ENCODE results near the gene MED25. TPM values are rescaled to one million over a fixed set of nuclear protein-coding genes. Genes with fewer than 3 reads are reported as not detected.

Gene MED25
- total and polyA plus RNA-seq, 2 donors, result 7.6 to 48.0 TPM

DNA sequence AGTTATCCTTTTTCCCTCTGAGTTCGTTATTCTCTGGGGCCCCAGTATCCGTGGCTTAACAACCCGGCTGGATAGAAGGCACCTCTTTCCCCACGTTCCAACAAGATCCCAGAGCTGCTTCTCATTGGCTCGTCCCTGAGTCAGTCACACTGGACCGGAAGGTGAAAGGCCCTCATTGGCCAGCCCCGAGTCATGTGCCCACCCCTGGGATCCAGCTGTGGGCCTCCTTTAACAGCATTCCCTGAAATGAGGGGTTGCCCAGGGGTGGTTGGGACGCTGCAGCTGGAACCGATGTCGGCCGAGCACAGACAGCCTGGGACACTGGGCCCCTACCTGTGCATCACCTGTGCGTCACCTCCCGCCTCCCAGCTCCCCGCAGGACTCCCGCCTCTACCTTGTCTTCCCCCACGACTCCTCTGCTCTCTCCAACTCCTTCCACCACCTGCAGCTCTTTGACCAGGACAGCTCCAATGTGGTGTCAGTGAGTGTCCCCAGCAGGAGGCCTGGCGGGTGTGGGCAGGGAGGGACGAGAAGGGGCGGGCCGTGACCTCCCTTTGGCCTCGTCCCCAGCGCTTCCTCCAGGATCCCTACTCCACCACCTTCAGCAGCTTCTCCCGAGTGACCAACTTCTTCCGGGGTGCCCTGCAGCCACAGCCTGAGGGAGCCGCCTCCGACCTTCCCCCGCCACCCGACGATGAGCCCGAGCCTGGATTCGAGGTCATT, 63.7 kb downstream of the MED25 start:
- Histone ChIP-seq H3K27me3 (ENCODE audit: control insufficient read depth in 2 of 2, insufficient read depth in 1 of 2, low read length in 1 of 2) (no peaks in the 10 kb centered on the region), H3K9me3 (ENCODE audit: control insufficient read depth in 2 of 2, insufficient read depth in 1 of 2, low read length in 1 of 2) (peaks cover 3 to 14% of the 10 kb centered on the region in 2 donors), H3K27ac (ENCODE audit: low read depth in 1 of 2, low read length in 1 of 2) (no peak overlapping the region), H3K4me1 (ENCODE audit: control insufficient read depth in 2 of 2, insufficient read depth in 2 of 2, low read length in 2 of 2) (peaks cover 2 to 16% of the 10 kb centered on the region in 2 donors), H3K36me3 (ENCODE audit: control insufficient read depth in 2 of 2, insufficient read depth in 2 of 2, low read length in 1 of 2) (peaks cover 55 to 60% of the 10 kb centered on the region in 2 donors), H3K4me3 (ENCODE audit: low read length in 2 of 2) (no peak overlapping the region)
- WGBS, result 98% methylated on average over 31 of the region's 31 CpGs
- DNase-seq (ENCODE audit: low read depth in 6 of 9, low spot score in 9 of 9), result no peak

DNA sequence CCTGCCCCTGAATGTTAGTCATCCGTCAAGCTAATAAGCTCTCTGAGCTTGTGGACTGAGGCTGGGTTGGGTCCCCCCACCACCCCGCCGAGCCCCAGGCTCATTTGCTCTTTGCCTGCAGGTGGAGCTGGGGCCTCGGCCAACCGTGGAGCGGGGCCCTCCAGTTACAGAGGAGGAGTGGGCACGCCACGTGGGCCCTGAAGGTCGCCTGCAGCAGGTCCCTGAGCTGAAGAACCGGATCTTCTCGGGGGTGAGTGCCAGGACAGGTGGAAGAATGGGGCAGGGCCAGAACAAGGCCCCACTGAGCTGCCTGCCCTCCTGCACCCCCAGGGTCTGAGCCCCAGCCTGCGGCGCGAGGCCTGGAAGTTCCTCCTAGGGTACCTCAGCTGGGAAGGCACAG, 64.6 kb downstream of the MED25 start:
- DNase-seq (ENCODE audit: low read depth in 6 of 9, low spot score in 9 of 9), result no peak
- peaks cover 58 to 60% of the 10 kb centered on the region in 2 donors for H3K36me3 ChIP-seq (ENCODE audit: control insufficient read depth in 2 of 2, insufficient read depth in 2 of 2, low read length in 1 of 2)
- H3K27ac ChIP-seq (ENCODE audit: low read depth in 1 of 2, low read length in 1 of 2), result no peak overlapping the region
- 98% methylated on average over 14 of the region's 14 CpGs for WGBS
- H3K9me3 ChIP-seq (ENCODE audit: control insufficient read depth in 2 of 2, insufficient read depth in 1 of 2, low read length in 1 of 2), result peaks cover 3 to 14% of the 10 kb centered on the region in 2 donors
- H3K4me3 ChIP-seq (ENCODE audit: low read length in 2 of 2), result no peak overlapping the region
- H3K27me3 ChIP-seq (ENCODE audit: control insufficient read depth in 2 of 2, insufficient read depth in 1 of 2, low read length in 1 of 2), result peaks cover 0 to 3% of the 10 kb centered on the region in 2 donors
- H3K4me1 ChIP-seq (ENCODE audit: control insufficient read depth in 2 of 2, insufficient read depth in 2 of 2, low read length in 2 of 2), result peaks cover 2 to 14% of the 10 kb centered on the region in 2 donors

DNA sequence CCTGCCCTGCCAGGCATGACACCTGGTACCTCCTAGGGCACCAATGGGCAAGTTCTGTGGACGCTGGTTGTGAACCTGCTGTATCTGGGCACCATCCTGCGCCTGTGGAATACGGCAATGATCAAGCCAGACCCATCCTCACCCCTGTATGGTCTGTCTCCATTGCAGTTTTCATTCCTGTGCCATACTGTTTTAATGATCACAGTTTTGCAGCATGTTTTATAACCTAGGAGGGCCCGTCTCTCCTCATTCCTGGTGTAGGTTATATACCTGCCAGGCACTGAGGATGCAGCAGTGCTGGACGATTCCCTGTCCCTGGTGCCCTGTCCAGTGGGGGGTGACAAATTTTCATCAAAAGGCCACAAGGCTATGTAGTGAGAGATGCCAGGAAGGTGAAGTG, 65.0 kb downstream of the MED25 start:
- Histone ChIP-seq H3K9me3 (ENCODE audit: control insufficient read depth in 2 of 2, insufficient read depth in 1 of 2, low read length in 1 of 2) (peaks cover 3 to 10% of the 10 kb centered on the region in 2 donors), H3K27me3 (ENCODE audit: control insufficient read depth in 2 of 2, insufficient read depth in 1 of 2, low read length in 1 of 2) (peaks cover 0 to 6% of the 10 kb centered on the region in 2 donors), H3K27ac (ENCODE audit: low read depth in 1 of 2, low read length in 1 of 2) (no peak overlapping the region), H3K36me3 (ENCODE audit: control insufficient read depth in 2 of 2, insufficient read depth in 2 of 2, low read length in 1 of 2) (peaks cover 58 to 60% of the 10 kb centered on the region in 2 donors), H3K4me3 (ENCODE audit: low read length in 2 of 2) (no peak overlapping the region), H3K4me1 (ENCODE audit: control insufficient read depth in 2 of 2, insufficient read depth in 2 of 2, low read length in 2 of 2) (peaks cover under 1 to 11% of the 10 kb centered on the region in 2 donors)
- DNase-seq (ENCODE audit: low read depth in 6 of 9, low spot score in 9 of 9), result no peak
- 98% methylated on average over 5 of the region's 5 CpGs for WGBS

DNA sequence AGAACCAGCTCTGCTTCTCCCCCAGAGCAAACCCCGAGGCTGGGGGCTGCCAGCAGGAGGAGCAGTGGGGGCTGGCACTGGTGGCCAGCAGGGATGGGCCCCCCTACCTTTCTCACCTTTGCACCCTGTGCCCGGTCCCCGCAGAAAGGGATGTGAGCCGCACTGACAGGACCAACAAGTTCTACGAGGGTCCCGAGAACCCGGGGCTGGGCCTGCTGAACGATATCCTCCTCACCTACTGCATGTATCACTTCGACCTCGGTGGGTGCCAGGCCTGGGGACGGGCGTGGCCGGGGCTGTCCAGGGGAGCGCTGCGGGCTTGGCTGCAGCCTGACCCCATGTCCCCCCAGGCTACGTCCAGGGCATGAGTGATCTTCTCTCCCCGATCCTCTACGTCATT, 66.0 kb downstream of the MED25 start:
- H3K9me3 ChIP-seq (ENCODE audit: control insufficient read depth in 2 of 2, insufficient read depth in 1 of 2, low read length in 1 of 2), result peaks cover 3 to 8% of the 10 kb centered on the region in 2 donors
- no peak overlapping the region for H3K4me3 ChIP-seq (ENCODE audit: low read length in 2 of 2)
- H3K27me3 ChIP-seq (ENCODE audit: control insufficient read depth in 2 of 2, insufficient read depth in 1 of 2, low read length in 1 of 2), result peaks cover 0 to 7% of the 10 kb centered on the region in 2 donors
- DNase-seq (ENCODE audit: low read depth in 6 of 9, low spot score in 9 of 9), result no peak
- H3K36me3 ChIP-seq (ENCODE audit: control insufficient read depth in 2 of 2, insufficient read depth in 2 of 2, low read length in 1 of 2), result peaks cover 58% of the 10 kb centered on the region in 2 donors
- peaks cover 0 to under 1% of the 10 kb centered on the region in 2 donors for H3K4me1 ChIP-seq (ENCODE audit: control insufficient read depth in 2 of 2, insufficient read depth in 2 of 2, low read length in 2 of 2)
- H3K27ac ChIP-seq (ENCODE audit: low read depth in 1 of 2, low read length in 1 of 2), result no peak overlapping the region
- 97% methylated on average over 18 of the region's 18 CpGs for WGBS

DNA sequence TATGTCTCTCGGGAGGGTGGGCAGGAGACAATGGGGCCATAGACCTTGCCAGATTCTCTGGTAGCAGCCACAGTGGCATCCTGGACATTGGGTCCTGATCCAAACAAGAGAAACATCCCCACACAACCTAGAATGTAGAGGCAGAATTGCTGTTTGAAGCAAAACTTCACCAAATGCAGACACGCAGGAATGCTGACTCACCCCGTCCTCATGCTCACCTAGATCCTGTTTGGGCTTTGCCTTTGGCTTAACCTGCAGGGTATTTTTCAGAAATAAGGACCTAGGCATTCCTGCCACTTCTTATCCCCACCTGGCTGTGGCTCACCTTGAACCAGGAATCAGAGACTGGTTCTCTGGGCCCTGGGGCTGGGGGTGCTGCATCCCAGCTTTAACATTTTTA, 66.7 kb downstream of the MED25 start:
- WGBS, result 97% methylated on average over 3 of the region's 3 CpGs
- Histone ChIP-seq H3K27me3 (ENCODE audit: control insufficient read depth in 2 of 2, insufficient read depth in 1 of 2, low read length in 1 of 2) (peaks cover 0 to 13% of the 10 kb centered on the region in 2 donors), H3K9me3 (ENCODE audit: control insufficient read depth in 2 of 2, insufficient read depth in 1 of 2, low read length in 1 of 2) (peaks cover 3 to 8% of the 10 kb centered on the region in 2 donors), H3K27ac (ENCODE audit: low read depth in 1 of 2, low read length in 1 of 2) (no peak overlapping the region), H3K4me3 (ENCODE audit: low read length in 2 of 2) (no peak overlapping the region), H3K4me1 (ENCODE audit: control insufficient read depth in 2 of 2, insufficient read depth in 2 of 2, low read length in 2 of 2) (peaks cover 0 to 2% of the 10 kb centered on the region in 2 donors), H3K36me3 (ENCODE audit: control insufficient read depth in 2 of 2, insufficient read depth in 2 of 2, low read length in 1 of 2) (peaks cover 53 to 58% of the 10 kb centered on the region in 2 donors)
- no peak for DNase-seq (ENCODE audit: low read depth in 6 of 9, low spot score in 9 of 9)

Other genes with a start within 250 kb of the MED25 start
- gene NOSIP, start 237.7 kb upstream of the MED25 start, total RNA-seq, result 137 TPM
- 156 TPM for gene NOSIP, start 237.7 kb upstream of the MED25 start, polyA plus RNA-seq
- 2.2 TPM for gene PRRG2, start 237.0 kb upstream of the MED25 start, total RNA-seq
- 5.5 TPM for gene PRRG2, start 237.0 kb upstream of the MED25 start, polyA plus RNA-seq
- gene PRR12, start 227.1 kb upstream of the MED25 start, total RNA-seq, result 2.3 TPM
- gene PRR12, start 227.1 kb upstream of the MED25 start, polyA plus RNA-seq, result 10.2 TPM
- gene RRAS, start 178.1 kb upstream of the MED25 start, total RNA-seq, result 12.7 TPM
- 60.9 TPM for gene RRAS, start 178.1 kb upstream of the MED25 start, polyA plus RNA-seq
- gene SCAF1, start 176.1 kb upstream of the MED25 start, total RNA-seq, result 3.2 TPM
- 17.2 TPM for gene SCAF1, start 176.1 kb upstream of the MED25 start, polyA plus RNA-seq
- gene IRF3, start 152.4 kb upstream of the MED25 start, total RNA-seq, result 83.6 TPM
- gene IRF3, start 152.4 kb upstream of the MED25 start, polyA plus RNA-seq, result 259 TPM
- 18.7 TPM for gene BCL2L12, start 152.4 kb upstream of the MED25 start, total RNA-seq
- gene BCL2L12, start 152.4 kb upstream of the MED25 start, polyA plus RNA-seq, result 27.1 TPM
- gene PRMT1, start 141.0 kb upstream of the MED25 start, total RNA-seq, result 173 TPM
- gene PRMT1, start 141.0 kb upstream of the MED25 start, polyA plus RNA-seq, result 101 TPM
- 0.47 TPM for gene ADM5, start 128.7 kb upstream of the MED25 start, total RNA-seq
- 5.5 TPM for gene ADM5, start 128.7 kb upstream of the MED25 start, polyA plus RNA-seq
- gene CPT1C, start 127.2 kb upstream of the MED25 start, total RNA-seq, result 0.61 TPM
- 3.5 TPM for gene CPT1C, start 127.2 kb upstream of the MED25 start, polyA plus RNA-seq
- gene TSKS, start 55.0 kb upstream of the MED25 start, total RNA-seq, result 2.6 TPM
- 2.4 TPM for gene TSKS, start 55.0 kb upstream of the MED25 start, polyA plus RNA-seq
- 16.5 TPM for gene AP2A1, start 51.3 kb upstream of the MED25 start, total RNA-seq
- 26.5 TPM for gene AP2A1, start 51.3 kb upstream of the MED25 start, polyA plus RNA-seq
- gene FUZ, start 5.0 kb upstream of the MED25 start, total RNA-seq, result 16.6 TPM
- 20.9 TPM for gene FUZ, start 5.0 kb upstream of the MED25 start, polyA plus RNA-seq
- gene PTOV1, start 32.9 kb downstream of the MED25 start, total RNA-seq, result 63.6 TPM
- gene PTOV1, start 32.9 kb downstream of the MED25 start, polyA plus RNA-seq, result 125 TPM
- 28.4 TPM for gene PNKP, start 49.3 kb downstream of the MED25 start, total RNA-seq
- gene PNKP, start 49.3 kb downstream of the MED25 start, polyA plus RNA-seq, result 85.3 TPM
- 4.4 TPM for gene AKT1S1, start 59.1 kb downstream of the MED25 start, total RNA-seq
- gene AKT1S1, start 59.1 kb downstream of the MED25 start, polyA plus RNA-seq, result 27.9 TPM
- gene TBC1D17, start 59.4 kb downstream of the MED25 start, total RNA-seq, result 2.9 TPM
- gene TBC1D17, start 59.4 kb downstream of the MED25 start, polyA plus RNA-seq, result 69.7 TPM
- 8.6 TPM for gene IL4I1, start 78.6 kb downstream of the MED25 start, total RNA-seq
- gene IL4I1, start 78.6 kb downstream of the MED25 start, polyA plus RNA-seq, result 11.5 TPM
- 16.0 TPM for gene ATF5, start 110.9 kb downstream of the MED25 start, total RNA-seq
- gene ATF5, start 110.9 kb downstream of the MED25 start, polyA plus RNA-seq, result 53.9 TPM
- 46.7 TPM for gene NUP62, start 111.2 kb downstream of the MED25 start, total RNA-seq
- 24.9 TPM for gene NUP62, start 111.2 kb downstream of the MED25 start, polyA plus RNA-seq
- gene SIGLEC11, start 142.9 kb downstream of the MED25 start, total RNA-seq, result 0.14 TPM
- 0.98 TPM for gene SIGLEC11, start 142.9 kb downstream of the MED25 start, polyA plus RNA-seq
- 41.3 TPM for gene VRK3, start 207.1 kb downstream of the MED25 start, total RNA-seq
- gene VRK3, start 207.1 kb downstream of the MED25 start, polyA plus RNA-seq, result 27.2 TPM
- 5.7 TPM for gene ZNF473, start 207.7 kb downstream of the MED25 start, total RNA-seq
- 2.5 TPM for gene ZNF473, start 207.7 kb downstream of the MED25 start, polyA plus RNA-seq